GM18498 (cell line): ENCODE measurements around the gene AR.

ENCODE experiments used
- ATAC-seq: cut with Tn5 transposase; IDR thresholded peaks from one replicate; pipeline ENCODE4 v1.9.1; 2021; ENCODE audit warnings: mild to moderate bottlenecking, moderate library complexity; ENCODE audit not compliant: unreplicated experiment

AR gene

GRCh38 chrX:67724359-67725110 is 180.7 kb downstream of the AR start:
- ATAC-seq, result no peak

DNA sequence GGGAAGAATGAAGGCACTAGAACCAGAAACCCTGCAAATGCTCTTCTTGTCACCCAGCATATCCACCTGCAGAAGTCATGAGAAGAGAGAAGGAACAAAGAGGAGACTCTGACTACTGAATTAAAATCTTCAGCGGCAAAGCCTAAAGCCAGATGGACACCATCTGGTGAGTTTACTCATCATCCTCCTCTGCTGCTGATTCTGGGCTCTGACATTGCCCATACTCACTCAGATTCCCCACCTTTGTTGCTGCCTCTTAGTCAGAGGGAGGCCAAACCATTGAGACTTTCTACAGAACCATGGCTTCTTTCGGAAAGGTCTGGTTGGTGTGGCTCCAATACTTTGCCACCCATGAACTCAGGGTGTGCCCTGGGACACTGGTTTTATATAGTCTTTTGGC is 181.7 kb downstream of the AR start:
- ATAC-seq, result no peak

DNA sequence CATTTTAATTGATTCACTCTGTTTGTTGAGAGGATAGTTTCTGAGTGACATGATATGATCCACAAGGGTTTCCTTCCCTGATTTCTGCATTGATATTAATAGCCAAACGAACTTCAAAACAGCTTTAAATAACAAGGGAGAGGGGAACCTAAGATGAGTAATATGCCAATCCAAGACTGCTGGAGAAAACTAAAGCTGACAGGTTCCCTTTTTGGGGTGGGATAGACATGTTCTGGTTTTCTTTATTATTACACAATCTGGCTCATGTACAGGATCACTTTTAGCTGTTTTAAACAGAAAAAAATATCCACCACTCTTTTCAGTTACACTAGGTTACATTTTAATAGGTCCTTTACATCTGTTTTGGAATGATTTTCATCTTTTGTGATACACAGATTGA is 182.2 kb downstream of the AR start:
- no peak for ATAC-seq

GRCh38 chrX:67727576-67727975 is 183.8 kb downstream of the AR start:
- no peak for ATAC-seq

DNA sequence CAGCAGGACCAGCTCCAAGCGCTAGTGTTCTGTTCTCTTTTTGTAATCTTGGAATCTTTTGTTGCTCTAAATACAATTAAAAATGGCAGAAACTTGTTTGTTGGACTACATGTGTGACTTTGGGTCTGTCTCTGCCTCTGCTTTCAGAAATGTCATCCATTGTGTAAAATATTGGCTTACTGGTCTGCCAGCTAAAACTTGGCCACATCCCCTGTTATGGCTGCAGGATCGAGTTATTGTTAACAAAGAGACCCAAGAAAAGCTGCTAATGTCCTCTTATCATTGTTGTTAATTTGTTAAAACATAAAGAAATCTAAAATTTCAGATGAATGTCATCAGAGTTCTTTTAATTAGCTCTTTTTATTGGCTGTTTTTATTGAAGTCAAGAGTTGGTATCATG is 186.5 kb downstream of the AR start:
- ATAC-seq, result no peak

DNA sequence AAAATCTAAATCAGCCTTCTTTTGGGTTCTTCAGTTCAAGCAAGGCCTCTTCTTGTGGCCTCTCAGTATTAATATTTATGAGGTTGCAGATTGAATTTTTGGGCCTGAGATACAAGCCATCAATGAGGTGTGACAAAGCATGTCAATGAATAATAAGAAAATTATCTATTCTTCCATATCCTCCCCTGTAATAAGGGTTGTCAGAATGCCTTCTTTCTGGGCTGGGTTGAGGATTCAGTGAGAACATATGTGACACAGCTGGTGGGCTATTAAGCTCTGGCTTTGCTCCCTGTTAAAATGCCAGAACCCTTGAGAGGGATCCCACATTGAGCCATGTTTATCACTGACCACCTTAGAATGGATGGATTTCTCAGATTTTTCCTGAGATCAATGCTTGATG is 187.2 kb downstream of the AR start:
- ATAC-seq, result no peak

DNA sequence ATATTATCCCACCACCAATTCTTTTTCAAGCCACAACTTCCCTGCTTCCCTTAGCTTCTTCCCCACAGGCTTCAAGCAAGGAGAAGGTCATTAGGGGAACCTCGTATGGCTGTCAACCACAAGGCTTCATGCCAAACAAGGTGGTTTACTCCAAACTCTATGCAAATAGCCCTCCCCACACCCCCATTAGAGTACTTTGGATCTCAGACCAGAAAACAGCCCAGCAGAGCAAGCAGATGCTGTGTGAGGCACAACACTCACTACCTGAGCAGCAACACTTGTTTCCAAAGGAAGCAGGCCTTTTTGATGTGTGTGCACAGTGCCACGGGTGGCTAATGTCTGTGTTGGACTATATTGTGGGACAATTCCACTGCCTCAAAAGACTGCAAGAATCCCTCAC is 189.0 kb downstream of the AR start:
- no peak for ATAC-seq

GRCh38 chrX:67734111-67734753 is 190.4 kb downstream of the AR start:
- ATAC-seq, result no peak

GRCh38 chrX:67749536-67749935 is 205.7 kb downstream of the AR start:
- no peak for ATAC-seq

GRCh38 chrX:67750694-67751093 is 206.9 kb downstream of the AR start:
- ATAC-seq, result no peak

- no peak for ATAC-seq
Observed at GRCh38 chrX:67759018-67759417, 215.2 kb downstream of the AR start.

DNA sequence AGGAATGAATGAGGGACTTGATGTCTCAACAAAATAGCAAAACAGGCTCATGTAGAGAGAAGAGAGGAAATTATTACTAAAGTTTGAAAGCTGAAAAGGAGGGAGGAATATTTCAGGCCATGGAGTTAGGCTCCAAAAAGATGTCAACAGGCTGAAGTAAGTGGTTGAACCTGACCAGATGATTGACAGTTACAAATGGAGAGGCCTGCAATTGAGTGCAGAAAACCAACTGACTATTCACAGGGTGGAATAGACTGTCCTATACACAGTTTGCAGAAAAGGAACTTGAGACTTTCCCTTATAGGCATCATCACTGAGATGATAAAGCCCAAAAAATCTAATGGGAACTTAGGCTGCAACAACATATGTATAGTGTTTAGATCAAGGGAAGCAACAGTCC is 233.3 kb downstream of the AR start:
- ATAC-seq, result no peak

GRCh38 chrX:67779099-67779498 is 235.3 kb downstream of the AR start:
- ATAC-seq, result no peak
